Epidermal melanocyte (primary cell): ENCODE data around the gene SLIT3.

Experiments used
- DNase-seq: peaks from one replicate; pipeline ENCODE4 v3.0.0; 2011; ENCODE audit warnings: low spot score; ENCODE audit not compliant: insufficient read length

SLIT3 gene

DNA sequence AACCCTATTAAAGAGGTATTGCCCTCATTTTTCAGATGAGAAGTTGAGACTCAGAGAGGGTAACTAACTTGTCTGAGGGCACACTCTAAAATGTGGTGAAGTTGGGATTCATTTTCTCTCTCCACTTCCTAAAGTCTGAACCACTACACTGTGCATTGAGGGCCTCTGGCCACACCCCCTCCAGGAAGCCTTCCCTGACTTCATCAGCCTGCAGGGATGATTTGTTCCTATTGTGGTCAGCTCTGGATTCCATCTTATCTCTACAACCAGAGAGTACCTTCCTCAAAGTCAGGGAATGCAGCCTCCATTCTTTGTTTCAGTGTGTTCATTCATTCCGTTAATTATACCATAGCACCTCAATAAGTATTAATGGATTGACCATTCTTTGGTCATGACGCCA lies 365.8 kb downstream of the SLIT3 start:
- DNase-seq: no peak

- no peak for DNase-seq
These were observed 366.8 kb downstream of the SLIT3 start for GRCh38 chr5:168934169-168934568.

DNA sequence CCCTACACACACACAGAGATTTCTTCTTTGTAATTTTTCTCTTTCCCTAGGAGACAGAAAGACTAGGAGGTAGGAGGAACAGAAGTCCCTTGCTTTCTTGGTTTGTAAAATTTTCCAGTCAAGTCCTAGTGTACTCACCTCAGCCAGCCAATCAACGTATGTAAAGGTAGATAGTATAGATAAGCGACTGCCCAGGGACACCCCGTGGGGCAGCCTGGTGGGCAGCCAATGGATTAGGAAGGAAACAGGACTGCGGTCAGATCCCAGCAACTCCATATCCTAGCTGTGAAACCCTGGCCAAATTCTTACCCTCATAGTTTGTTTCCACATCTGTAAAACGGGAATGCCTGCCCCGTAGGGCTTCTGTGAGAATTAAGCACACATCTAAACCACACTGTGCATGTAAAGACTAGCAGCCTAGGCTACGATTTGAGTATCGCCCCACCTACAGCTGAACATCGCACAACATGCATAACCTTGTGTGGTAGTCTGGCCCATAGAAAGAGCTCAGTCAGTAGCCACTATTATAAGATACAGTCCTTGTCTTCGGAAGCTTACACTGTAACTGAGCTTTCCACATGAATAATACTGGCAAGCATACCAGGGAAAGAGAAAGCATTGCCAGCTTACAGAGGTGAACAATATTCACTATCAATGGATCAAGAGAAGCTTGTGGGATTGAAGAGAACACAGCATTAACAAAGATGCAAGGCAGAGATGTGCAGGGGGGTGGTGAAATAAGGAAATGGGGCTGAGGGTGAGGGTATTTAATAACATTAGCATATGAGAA lies 368.3 kb downstream of the SLIT3 start:
- no peak for DNase-seq

DNA sequence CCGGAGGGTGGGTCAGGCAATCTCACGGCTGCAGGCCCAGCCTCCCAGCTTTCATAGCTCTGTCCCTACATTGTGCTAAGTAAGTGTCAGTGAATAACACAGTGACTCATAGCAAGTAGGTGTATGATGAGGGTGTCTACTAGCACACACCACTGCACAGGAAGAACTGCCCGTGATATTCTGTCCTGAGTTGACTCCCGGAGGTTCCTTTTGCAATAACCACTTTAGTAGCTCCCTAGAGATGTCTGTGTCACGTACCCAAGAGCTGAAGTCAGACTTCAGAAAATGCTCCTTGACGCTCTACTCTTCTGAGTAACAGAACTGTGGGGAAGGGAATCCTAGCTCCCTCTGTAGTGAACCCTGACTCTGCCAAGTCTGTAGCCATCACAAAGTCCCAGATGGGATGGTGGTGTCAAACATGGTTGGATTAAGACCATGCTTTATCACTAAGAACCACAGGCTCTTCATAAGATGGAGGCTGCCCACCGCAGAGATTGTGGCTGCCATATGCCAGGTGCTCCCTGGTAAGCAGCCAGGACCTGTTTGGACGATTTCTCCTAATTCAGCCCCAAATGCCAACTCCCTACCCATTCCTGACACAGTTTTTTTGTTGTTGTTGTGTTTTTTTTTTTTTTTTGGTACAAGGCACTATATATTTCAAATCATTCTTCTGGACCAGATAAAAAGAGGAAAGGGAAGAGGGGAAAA lies 369.1 kb downstream of the SLIT3 start:
- DNase-seq: no peak

DNA sequence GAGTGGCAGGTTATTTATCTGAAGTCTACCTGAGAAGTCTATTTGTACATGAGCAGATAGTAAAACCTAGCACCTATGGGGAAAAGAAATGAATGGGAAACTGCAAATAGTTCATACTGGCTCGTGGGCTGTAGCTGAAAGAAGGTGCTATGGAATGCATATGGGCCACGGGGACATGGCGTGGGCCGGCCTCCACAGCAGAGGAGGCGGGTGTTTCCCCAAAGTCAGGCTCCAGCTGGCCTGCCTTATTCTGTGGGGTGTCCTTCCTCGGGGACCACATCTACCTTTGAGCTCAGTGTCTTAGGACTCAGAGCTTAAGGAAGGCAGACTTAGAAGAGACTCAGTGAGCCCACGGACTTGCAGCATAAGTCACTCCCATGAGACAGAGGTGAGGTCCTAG lies 371.3 kb downstream of the SLIT3 start:
- DNase-seq: no peak

- no peak for DNase-seq
These were observed 375.8 kb downstream of the SLIT3 start for GRCh38 chr5:168925160-168925559.

DNA sequence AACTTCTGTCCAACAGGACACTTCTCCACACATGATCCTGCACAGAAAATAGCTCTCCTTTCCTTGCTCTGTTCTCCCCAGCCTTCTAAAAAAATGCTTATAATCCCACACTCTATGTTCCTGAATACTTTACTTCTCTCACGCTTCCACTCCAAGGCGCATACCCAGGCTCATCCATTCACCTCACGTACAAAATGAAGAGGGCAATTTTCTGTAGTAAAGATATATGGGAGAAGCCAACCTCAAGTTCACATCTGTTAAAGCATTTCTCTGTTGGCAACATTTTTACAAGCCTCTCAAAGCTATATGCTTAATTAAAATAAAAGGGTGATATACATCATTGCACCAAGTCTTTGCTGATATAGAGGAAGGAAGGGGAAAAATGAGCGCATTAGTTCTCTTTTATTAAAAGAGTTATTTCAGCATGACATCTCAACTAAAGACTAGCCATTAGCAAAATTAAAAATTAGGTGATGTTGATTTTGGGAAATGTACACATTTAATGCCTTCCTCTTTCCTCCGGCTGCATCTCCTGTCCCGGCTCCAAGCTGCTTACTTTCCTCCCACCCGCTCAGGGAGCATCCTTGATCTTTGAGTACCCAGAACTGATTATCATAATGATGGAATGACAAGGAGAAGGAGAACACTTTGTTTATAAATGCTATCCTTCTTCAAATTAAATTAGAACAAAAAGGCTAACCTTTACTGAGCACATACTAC lies 379.6 kb downstream of the SLIT3 start:
- no peak for DNase-seq

GRCh38 chr5:168920019-168920810 lies 380.7 kb downstream of the SLIT3 start:
- DNase-seq: no peak

DNA sequence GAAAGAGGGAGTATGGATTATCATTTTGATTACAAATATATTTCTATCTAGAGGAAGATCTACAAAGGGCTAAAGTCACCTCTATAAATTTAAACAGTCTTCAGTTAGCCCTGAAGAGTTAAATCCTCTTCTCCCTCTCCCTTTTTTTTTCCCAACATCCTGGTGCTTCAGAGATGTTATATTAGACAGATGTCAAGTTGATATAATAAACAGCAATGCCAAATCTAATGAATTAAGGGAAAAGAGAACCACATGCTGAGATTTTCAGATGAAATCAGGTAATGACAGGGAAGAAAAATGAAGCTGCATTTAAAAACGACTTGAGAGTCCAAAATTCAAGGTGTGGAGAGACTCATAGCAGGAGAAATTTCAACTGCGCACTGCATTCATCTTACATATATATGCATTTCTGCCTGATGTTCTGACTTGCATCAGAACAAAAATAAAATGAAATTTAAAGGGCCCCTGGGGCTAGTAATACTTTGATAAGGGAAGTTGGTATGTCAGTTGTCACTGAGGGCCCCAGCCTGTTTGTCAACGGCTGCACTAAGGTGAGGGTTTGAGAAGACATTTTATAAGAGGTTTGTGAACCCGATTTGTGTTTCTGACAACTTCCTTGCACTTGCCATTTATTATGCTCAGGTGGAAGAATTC lies 382.9 kb downstream of the SLIT3 start:
- no peak for DNase-seq

DNA sequence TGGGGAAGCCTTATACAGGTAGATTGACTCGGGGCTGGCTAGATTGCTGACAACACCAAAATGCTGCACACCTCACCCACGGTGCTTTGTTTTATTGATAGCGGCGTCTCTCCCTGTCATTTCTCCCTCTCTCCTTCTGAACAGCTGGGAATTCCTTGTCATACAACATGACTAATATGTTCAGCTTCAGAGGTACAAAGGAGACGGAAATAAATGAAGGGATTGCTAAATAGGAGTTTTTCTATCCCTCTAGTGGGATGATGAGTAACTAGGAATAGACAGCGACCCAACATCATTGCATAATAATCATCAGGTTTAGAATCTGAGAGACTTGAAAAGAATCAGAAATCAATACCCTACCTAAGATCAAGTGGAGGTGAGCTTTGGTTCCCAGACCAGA lies 384.1 kb downstream of the SLIT3 start:
- DNase-seq: no peak

DNA sequence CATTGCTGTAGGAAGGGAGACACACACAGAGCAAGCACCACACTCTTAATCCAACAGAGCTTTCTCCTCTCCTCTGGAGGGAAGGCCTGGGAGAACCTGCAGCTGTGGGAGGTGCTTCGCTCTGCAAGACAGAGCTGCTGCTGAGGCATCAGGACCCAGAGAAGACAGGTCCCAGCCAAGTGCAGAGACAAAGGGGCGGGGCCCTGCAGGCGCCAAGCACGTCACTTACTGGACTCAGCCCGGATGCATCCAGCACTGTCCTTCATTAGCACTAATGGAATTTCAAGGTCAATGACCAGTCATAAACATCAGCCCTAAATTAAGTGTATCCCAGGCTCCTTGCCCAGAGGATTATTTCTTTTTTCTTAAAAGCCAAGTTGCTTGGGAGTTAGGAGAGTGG lies 384.7 kb downstream of the SLIT3 start:
- DNase-seq: no peak

- no peak for DNase-seq
These were observed 386.4 kb downstream of the SLIT3 start for GRCh38 chr5:168914491-168914890.

- DNase-seq: no peak
These were observed 390.1 kb downstream of the SLIT3 start for GRCh38 chr5:168910874-168911273.

DNA sequence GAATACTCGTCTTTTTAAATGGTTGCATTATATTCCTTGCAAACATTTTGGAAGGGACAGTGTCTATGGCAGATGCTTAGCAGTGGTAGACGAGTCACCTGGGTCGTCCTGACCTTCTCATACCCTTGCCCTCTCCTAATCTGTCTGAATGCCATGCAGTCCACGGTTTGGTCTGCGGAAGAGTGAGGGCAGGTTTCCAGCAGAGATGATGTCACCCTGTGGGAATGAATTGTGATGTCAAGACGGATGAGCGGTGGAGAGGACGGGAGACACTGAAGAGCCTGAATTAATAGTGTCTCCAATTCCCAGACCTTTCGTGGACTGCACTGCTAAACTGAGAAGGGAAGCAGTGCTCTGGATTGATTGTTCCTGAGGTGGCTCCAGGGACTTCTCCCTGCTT lies 392.7 kb downstream of the SLIT3 start:
- DNase-seq: no peak

DNA sequence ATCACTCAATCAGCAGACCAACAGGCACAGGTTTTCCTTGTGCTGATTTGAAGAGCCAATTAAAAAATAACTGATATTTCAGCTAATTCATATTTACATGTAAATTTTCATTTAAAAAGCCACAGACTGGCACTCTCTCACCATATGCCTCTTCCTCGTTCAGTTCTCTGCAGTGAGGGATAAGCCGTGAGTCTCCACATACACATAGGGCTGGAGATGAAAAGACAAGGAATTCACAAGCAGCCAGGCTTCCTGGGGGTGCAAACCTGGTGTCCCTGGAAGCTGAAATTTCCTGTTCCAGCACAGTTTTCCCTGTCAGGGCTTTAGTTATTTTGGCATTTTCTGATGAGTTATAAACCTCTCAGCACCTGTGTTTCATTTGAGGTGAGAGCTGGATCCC lies 397.9 kb downstream of the SLIT3 start:
- no peak for DNase-seq

DNA sequence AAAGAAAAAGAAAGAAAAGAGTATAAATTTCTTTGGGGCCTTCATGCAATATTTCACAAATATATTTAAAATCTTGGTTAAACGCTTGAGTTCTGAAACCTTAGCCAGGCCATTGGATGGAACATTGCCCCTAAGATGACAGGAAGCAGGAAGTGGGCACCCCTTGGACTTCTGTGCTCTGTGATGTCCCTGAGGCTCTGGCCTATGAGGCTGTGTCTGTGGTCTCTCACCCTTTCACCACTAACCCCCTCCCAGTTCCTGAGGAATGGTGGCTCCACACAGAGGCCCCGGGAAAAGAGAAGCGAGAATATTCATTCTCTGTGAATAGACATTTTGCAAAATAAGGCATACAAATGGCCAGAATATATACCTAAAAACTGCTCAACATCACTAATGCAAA lies 401.3 kb downstream of the SLIT3 start:
- no peak for DNase-seq

- DNase-seq: no peak
These were observed 401.7 kb downstream of the SLIT3 start for GRCh38 chr5:168899264-168899663.

- no peak for DNase-seq
These were observed 402.6 kb downstream of the SLIT3 start for GRCh38 chr5:168898247-168898911.

DNA sequence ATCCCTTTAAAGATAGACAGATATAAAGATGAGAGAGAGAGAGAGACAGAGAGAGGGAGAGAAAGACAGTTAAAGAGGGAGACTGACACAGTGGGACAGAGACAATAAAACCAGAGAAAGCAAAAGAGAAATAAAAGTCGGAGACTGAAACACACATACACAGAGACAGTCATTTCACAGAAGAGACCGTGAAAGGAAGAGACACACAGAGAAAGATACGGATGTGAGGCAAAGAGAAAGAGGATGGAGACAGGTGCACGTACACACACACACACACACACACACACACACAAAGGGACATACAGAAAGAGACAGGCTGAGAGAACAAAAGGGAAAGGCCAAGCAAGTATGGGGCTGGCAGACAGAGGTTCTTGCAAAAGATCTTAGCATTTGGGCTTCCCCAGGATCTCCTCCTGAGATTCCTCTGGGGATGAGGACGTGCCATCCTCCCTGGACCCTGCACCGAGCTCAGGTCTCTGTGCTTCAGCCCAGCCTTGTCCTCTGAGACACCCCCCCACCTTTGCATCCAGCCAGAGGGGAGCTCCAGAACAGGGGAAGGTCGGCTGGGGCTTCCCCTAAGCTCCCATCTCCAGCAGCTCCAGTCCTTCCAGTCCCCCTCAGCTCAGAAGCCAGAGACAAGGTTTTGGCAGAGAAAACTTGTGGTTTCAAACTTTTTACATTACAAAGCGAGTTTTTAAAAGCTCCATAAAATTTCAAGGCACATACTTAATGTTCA lies 403.4 kb downstream of the SLIT3 start:
- DNase-seq: no peak
